HFF-Myc (cell line): ENCODE results near the gene COQ10B.

Source experiments
- DNase-seq: peaks from one replicate; pipeline ENCODE4 v3.0.0-alpha.2; 2011; ENCODE audit warnings: low read depth; ENCODE audit errors: extremely low read depth
- H3K4me3 ChIP-seq: replicated peaks from 2 replicates; pipeline ENCODE4 v1.5.1; 2011; ENCODE audit warnings: low read depth, mild to moderate bottlenecking, control low read depth, low read length
- TF ChIP-seq, protein P1 (sequence below): IDR thresholded peaks from 2 replicates; pipeline ENCODE4 v1.5.1; 2012; ENCODE audit warnings: mild to moderate bottlenecking, low read depth, low read length, control low read depth; ENCODE audit errors: missing control alignments

Gene COQ10B

DNA sequence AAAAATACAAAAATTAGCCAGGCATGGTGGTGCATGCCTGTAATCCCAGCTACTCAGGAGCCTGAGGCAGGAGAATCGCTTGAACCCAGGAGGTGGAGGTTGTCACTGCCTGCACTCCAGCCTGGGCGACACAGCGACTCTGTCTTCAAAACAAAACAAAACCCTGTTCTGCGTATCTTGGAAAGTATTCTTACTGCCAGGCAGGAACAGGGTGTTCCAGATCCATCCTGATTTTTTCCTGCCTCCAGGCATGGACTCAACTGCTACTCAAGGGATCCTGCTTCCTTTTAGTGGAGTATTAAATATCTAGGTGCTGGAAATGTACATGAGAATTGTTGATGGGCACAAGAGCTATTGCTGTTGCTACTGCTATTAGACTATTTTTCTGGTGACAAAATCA, 34.0 kb downstream of the COQ10B start:
- TF ChIP-seq, protein P1, sequence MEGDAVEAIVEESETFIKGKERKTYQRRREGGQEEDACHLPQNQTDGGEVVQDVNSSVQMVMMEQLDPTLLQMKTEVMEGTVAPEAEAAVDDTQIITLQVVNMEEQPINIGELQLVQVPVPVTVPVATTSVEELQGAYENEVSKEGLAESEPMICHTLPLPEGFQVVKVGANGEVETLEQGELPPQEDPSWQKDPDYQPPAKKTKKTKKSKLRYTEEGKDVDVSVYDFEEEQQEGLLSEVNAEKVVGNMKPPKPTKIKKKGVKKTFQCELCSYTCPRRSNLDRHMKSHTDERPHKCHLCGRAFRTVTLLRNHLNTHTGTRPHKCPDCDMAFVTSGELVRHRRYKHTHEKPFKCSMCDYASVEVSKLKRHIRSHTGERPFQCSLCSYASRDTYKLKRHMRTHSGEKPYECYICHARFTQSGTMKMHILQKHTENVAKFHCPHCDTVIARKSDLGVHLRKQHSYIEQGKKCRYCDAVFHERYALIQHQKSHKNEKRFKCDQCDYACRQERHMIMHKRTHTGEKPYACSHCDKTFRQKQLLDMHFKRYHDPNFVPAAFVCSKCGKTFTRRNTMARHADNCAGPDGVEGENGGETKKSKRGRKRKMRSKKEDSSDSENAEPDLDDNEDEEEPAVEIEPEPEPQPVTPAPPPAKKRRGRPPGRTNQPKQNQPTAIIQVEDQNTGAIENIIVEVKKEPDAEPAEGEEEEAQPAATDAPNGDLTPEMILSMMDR, result no peak
- DNase-seq, result no peak
- H3K4me3 ChIP-seq, result no peak overlapping the region

DNA sequence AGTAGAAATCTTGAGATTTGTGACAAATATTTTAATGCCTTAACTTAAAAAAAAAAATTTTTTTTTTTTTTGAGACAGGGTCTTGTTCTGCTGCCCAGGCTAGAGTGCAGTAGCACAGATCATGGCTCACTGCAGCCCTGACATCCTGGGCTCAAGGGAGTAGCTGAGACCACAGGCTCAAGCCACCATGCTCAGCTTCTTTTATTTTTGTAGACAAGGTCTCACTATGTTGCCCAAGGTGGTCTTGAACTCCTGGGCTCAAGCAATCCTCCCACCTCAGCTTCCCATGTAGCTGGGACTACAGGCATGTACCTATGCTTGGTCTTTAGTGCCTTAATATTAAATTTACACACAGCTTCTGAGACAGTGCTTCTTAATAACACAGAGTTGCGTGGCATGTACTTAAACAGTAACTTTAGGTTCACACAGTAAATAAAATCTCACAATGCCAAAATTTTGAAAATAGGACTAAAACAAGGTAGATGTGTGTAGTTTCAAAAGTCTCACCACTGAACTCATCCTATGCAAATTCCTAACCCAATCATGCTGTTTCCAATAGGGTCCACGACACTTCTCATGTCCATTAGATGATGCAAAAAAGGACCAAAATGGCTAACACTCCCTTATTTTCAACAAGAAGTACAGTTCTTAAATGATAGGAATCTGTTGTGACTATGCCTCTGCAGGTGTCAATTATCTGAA, 42.2 kb downstream of the COQ10B start:
- DNase-seq, result no peak
- TF ChIP-seq, protein P1, result no peak
- H3K4me3 ChIP-seq, result peak overlapping the region; percentile 71

DNA sequence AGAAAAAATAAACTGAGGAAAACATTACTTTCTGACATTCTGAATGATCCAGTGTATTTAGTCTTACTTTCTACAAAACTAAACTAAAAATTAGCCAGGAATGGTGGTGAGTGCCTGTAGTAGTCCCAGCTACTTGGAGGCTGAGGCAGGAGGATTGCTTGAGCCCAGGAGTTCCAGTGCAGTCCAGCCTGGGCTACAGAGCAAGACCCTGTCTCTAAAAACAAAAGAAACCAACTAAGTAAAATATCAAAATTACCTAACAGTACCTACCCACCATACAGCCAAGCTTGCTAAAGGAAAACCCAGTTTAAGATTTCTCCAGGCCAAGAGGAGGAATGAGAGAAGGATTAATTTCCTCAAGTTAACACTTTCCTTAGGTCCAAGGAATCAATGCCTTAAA, 43.3 kb downstream of the COQ10B start:
- TF ChIP-seq, protein P1, result no peak
- peak overlapping the region; percentile 71 for H3K4me3 ChIP-seq
- no peak for DNase-seq

DNA sequence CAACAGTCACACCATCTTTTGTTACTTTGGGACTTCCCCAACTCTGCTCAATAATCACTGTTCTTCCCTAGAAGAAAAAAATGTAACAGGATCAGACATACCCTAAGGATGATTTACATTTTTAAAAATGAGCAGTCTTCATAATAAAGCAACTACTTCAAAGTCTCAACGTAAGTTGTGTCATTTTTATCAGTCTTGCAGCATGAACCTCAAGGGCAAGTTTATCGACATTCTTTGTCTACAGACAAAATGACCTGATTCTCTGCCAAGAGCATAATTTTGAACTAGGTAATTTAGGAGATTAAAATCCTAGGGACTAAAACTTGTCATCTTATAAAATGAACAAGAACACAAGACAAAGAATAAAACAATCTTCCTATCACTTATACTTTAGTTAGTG, 44.0 kb downstream of the COQ10B start:
- DNase-seq, result no peak
- peak overlapping the region; percentile 71 for H3K4me3 ChIP-seq
- TF ChIP-seq, protein P1, result no peak

DNA sequence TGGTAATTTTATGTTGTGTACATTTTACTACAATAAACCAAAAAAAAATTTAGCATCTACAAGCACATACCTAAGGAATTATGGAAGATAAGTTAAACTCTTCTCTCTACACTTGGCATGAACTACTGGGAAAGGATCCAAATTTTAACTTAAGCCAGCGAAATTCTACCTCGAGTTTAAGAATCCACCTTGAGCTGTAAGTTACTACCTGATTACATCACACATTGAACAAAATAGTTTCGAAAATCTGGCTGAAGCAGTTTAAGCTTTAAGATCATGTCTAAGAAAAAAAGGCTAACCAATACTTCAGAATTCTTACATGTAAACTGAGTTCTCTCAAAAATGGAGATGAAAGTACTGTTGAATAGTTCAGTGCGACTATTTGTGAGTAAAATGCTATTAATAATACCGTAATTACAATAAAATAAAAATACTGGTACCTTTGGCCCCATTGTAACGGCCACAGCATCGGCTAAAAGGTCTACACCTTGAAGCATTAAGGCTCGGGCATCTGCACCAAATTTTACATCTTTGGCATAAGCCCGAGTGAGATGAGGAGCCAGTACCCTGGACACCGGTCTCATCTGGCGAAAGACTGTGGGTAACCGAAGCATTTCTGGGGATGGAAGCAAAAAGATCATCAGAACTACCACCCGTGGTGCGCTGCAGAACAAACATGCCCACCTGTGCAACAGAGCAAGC, 45.0 kb downstream of the COQ10B start:
- DNase-seq, result no peak
- TF ChIP-seq, protein P1, result no peak
- peak overlapping the region; percentile 71 for H3K4me3 ChIP-seq

DNA sequence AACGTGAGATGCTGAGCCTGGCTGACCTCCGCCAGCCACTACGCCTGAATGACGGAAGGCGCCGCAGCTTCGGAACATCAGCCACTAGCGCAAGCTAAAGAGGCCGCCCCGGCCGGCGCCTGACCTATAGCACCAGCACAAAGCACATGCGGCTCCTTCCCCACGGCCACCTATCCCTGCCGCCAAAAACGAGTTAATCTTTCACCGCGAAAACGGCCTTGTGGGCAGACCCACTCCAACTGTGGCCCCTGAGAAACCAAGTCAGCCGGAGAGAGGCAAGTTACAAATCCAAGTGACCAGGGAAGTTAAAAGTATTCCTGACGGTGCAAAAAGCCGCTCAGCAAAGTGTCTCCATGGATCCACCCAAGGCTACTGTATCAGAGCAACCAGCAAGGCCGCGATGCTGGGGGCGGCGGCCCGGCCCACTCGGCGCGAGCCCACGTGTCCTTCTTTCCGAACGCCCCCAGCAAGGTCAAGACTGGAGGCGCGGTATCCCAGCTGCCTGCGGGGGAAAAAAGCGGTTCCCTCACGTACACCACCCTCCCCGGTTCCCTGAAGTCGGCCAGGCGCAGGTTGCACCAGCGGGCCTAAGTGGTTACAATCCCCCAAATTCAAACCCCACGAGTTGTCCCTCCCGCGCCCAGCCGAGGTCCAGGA, 45.7 kb downstream of the COQ10B start:
- TF ChIP-seq, protein P1, result no peak

More for the DNA sequence above, 45.7 kb downstream of the COQ10B start:
- DNase-seq, result no peak
- peak overlapping the region; percentile 71 for H3K4me3 ChIP-seq
